NT2/D1 (cell line): ENCODE results near the gene VSIG1.

Source experiments
- DNase-seq: peaks from one replicate; pipeline ENCODE4 v3.0.0-alpha.2; 2011; ENCODE audit warnings: low read depth, low spot score
- H3K27me3 ChIP-seq: 2 replicates; pipeline ENCODE4 v1.6.0; 2011; ENCODE audit warnings: mild to moderate bottlenecking; ENCODE audit not compliant: insufficient read length, insufficient read depth
- H3K36me3 ChIP-seq: 2 replicates; pipeline ENCODE4 v1.6.1; 2011; ENCODE audit warnings: mild to moderate bottlenecking, low read length, mixed read lengths; ENCODE audit not compliant: insufficient read depth, insufficient read length
- H3K4me1 ChIP-seq: 2 replicates; pipeline ENCODE4 v1.5.1; 2011; ENCODE audit not compliant: insufficient read depth, insufficient read length
- H3K4me3 ChIP-seq: 2 replicates; pipeline ENCODE4 v1.5.1; 2011; ENCODE audit warnings: low read depth; ENCODE audit not compliant: insufficient read length
- H3K9ac ChIP-seq: 2 replicates; pipeline ENCODE4 v1.6.0; 2011; ENCODE audit warnings: low read depth; ENCODE audit not compliant: insufficient read length
- H3K9me3 ChIP-seq: 2 replicates; pipeline ENCODE4 v1.5.1; 2011; ENCODE audit warnings: mild to moderate bottlenecking, low read length; ENCODE audit not compliant: insufficient read depth
- SUZ12 ChIP-seq: IDR thresholded peaks from 2 replicates; pipeline ENCODE4 v1.6.1; 2011; ENCODE audit not compliant: insufficient read length, insufficient read depth; ENCODE audit errors: extremely low read depth
- YY1 ChIP-seq: IDR thresholded peaks from 2 replicates; pipeline ENCODE4 v1.6.1; 2011; ENCODE audit not compliant: insufficient read length, insufficient read depth
- ZNF274 ChIP-seq: IDR thresholded peaks from 2 replicates; pipeline ENCODE4 v1.6.1; 2011; ENCODE audit warnings: mild to moderate bottlenecking, low read depth, low read length

Gene VSIG1

DNA sequence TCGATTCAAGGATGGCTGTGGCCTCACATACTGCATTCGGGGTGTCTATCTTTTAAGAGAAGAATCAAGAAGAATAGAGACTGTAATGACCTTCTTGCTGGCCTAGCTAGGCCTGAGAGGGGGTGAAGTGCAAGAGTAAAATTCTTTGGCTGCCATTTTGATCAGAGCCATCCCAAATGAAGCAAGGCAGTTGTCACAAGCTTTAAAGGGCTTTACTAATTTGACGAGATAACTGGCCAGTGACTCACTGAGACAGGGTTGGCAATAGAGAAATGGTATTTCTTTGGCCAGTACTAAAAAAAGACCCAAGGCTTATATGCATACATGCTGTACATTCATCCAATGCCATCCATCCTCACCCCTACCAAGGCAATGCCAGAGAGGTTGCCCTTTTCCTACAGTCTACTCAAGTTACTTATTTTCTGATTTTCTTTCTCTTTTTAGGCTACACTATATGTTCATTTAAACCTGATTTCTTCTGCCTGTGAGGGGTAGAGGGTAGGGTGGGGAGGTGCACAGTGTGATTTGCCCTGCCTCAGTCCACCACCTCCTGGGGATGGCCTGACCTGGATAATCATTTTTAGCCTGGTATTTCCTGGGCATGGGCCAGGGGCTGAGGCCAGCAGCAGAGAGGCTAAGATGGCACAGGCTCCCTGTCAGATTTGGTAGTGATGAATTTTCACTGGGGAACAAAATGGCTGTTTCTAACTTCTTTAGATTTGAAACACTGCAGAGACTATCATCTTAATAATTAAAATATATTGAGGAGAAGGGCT is 78.9 kb downstream of the VSIG1 start:
- Histone ChIP-seq H3K4me3 (no peak overlapping the region), H3K9ac (no peak overlapping the region), H3K9me3 (no peaks in the 10 kb centered on the region), H3K27me3 (no peaks in the 10 kb centered on the region), H3K36me3 (peaks cover 2% of the 10 kb centered on the region), H3K4me1 (no peaks in the 10 kb centered on the region)
- TF ChIP-seq YY1 (no peak), ZNF274 (no peak), SUZ12 (no peak)
- no peak for DNase-seq

- H3K9me3 ChIP-seq, result no peaks in the 10 kb centered on the region
- H3K36me3 ChIP-seq, result peaks cover 3% of the 10 kb centered on the region
- TF ChIP-seq YY1, result no peak
- no peak for TF ChIP-seq SUZ12
- TF ChIP-seq ZNF274, result no peak
- H3K27me3 ChIP-seq, result no peaks in the 10 kb centered on the region
- no peaks in the 10 kb centered on the region for H3K4me1 ChIP-seq
- H3K9ac ChIP-seq, result no peak overlapping the region
- DNase-seq, result no peak
- no peak overlapping the region for H3K4me3 ChIP-seq
These were observed 81.8 kb downstream of the VSIG1 start for GRCh38 chrX:108126661-108127060.

- Histone ChIP-seq H3K4me1 (no peaks in the 10 kb centered on the region), H3K27me3 (no peaks in the 10 kb centered on the region), H3K9ac (no peak overlapping the region), H3K4me3 (no peak overlapping the region), H3K9me3 (no peaks in the 10 kb centered on the region), H3K36me3 (peaks cover 4% of the 10 kb centered on the region)
- TF ChIP-seq YY1 (no peak), SUZ12 (no peak), ZNF274 (no peak)
- no peak for DNase-seq
These were observed 82.3 kb downstream of the VSIG1 start for GRCh38 chrX:108127152-108127551.
